Tibial artery (tissue), 4 donors: Measurements from ENCODE around the gene STXBP2.

ENCODE experiments used
- DNase-seq, 2 donors: peaks; one replicate each; pipeline ENCODE4 v3.0.0-alpha.2; 2019
- H3K27ac ChIP-seq, 2 donors: fragments of 200-600 bp; sonication (generic) in 1 of 2; 1 replicate in 1 of 2; 2 replicates in 1 of 2; pipeline ENCODE4 v1.5.1; 2018 to 2019; ENCODE audit warnings: mild to moderate bottlenecking in 1 of 2
- H3K27me3 ChIP-seq, 2 donors: fragments of 200-600 bp; sonication (generic) in 1 of 2; one replicate each; pipeline versions ENCODE4 v1.5.1 to v1.6.0; 2016 to 2019
- H3K36me3 ChIP-seq, 3 donors: fragments of 200-600 bp; sonication (generic) in 2 of 3; one replicate each; pipeline ENCODE4 v1.5.1; 2016 to 2019; ENCODE audit warnings: mild to moderate bottlenecking in 2 of 3
- H3K4me1 ChIP-seq, 4 donors: fragments of 200-600 bp; sonication (generic) in 2 of 4; 1 replicate in 3 of 4; 2 replicates in 1 of 4; pipeline ENCODE4 v1.5.1; 2016 to 2019
- H3K4me3 ChIP-seq, 2 donors: fragments of 200-600 bp; sonication (generic) in 1 of 2; 1 replicate in 1 of 2; 2 replicates in 1 of 2; pipeline ENCODE4 v1.5.1; 2018 to 2019; ENCODE audit warnings: mild to moderate bottlenecking in 2 of 2
- H3K9me3 ChIP-seq, 3 donors: fragments of 200-600 bp; sonication (generic) in 1 of 3; one replicate each; pipeline ENCODE4 v1.5.1; 2016 to 2019
- CTCF ChIP-seq, 2 experiments: fragments of 200-600 bp in 1 of 2; fragments of 450-650 bp in 1 of 2; IDR thresholded peaks; one replicate each; pipeline ENCODE4 v1.5.1; 2017 to 2019; ENCODE audit warnings: antibody characterized with exemption in 2 of 2, mild to moderate bottlenecking in 1 of 2, moderate library complexity in 1 of 2
- intact Hi-C: fragments of 100-400 bp; cut with DNase I; formaldehyde crosslinking; loops from one replicate; pipeline ENCODE4 v1.15.0; 2023; ENCODE audit warnings: low total_unique reads

STXBP2 gene

DNA sequence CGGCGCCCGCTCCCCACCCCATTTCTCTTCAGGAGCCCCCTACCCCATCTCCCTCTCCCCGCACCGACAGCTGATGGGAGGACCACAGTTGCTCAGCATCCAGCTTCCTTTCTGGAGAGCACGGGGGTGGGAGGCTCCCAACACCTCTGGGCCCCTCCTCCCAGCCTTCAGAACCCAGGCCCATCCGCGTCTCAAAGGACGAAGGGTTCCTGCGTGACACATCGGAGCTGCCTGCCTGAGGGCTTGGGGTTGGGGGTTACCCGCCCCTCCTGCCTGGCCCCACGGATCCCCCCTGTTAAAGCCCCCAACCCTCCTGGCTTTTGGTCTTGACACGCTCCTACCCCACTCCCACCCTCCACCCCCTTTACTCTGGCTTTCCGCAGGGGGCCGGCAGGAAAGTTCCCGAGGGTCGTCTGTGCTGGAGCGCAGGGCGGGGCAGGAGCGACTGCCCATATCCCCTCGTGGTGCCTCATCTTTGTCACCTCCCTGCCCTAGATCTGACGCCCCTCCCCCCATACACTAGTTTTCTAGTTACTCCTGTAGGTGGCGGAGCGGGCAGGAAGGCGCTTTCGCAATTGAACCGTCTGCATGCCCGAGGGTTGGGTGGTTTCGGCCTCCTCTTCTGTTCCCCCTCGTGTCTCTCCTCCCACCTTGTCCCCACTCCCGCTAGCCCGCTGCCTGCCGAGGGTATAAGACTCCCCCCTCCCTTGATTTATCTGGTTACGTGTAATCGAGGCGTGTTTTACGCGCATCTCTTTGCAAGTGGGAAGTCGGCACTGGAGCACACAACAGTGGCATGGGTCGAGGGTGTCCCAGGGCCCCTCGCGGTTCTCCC, 44.6 kb downstream of the STXBP2 start:
- peak overlapping the region; percentile 79 to 100 for H3K4me3 ChIP-seq
- peaks cover 0 to 20% (median 11%) of the 10 kb centered on the region in 4 donors for H3K4me1 ChIP-seq
- H3K27ac ChIP-seq, result peak overlapping the region; percentile 77 to 88
- peak; percentile 85 to 86 for DNase-seq
- H3K27me3 ChIP-seq, result peaks cover 0 to 33% of the 10 kb centered on the region in 2 donors
- H3K9me3 ChIP-seq, result no peaks in the 10 kb centered on the region
- peaks cover 20 to 29% (median 24%) of the 10 kb centered on the region in 3 donors for H3K36me3 ChIP-seq
- intact Hi-C loops, result loop anchor here (5.0 to 10.0 kb wide), 2 partner anchors 117 to 584 kb away; no protein-coding TSS in a partner anchor
- TF ChIP-seq CTCF (IDR thresholded peaks at IDR 0.05), result peak; percentile 35 to 36

- no peak for DNase-seq
- no peak for TF ChIP-seq CTCF (IDR thresholded peaks at IDR 0.05)
- Histone ChIP-seq H3K9me3 (no peaks in the 10 kb centered on the region), H3K4me3 (peak overlapping the region; percentile 79 to 100), H3K27ac (no peak overlapping the region), H3K27me3 (peaks cover 0 to 27% of the 10 kb centered on the region in 2 donors), H3K36me3 (peaks cover 20 to 29% (median 24%) of the 10 kb centered on the region in 3 donors), H3K4me1 (peaks cover 0 to 20% (median 11%) of the 10 kb centered on the region in 4 donors)
- intact Hi-C loops, result loop anchor here (5.0 to 10.0 kb wide), 2 partner anchors 118 to 585 kb away; no protein-coding TSS in a partner anchor
Measured at GRCh38 chr19:7682175-7682855, 45.4 kb downstream of the STXBP2 start.

DNA sequence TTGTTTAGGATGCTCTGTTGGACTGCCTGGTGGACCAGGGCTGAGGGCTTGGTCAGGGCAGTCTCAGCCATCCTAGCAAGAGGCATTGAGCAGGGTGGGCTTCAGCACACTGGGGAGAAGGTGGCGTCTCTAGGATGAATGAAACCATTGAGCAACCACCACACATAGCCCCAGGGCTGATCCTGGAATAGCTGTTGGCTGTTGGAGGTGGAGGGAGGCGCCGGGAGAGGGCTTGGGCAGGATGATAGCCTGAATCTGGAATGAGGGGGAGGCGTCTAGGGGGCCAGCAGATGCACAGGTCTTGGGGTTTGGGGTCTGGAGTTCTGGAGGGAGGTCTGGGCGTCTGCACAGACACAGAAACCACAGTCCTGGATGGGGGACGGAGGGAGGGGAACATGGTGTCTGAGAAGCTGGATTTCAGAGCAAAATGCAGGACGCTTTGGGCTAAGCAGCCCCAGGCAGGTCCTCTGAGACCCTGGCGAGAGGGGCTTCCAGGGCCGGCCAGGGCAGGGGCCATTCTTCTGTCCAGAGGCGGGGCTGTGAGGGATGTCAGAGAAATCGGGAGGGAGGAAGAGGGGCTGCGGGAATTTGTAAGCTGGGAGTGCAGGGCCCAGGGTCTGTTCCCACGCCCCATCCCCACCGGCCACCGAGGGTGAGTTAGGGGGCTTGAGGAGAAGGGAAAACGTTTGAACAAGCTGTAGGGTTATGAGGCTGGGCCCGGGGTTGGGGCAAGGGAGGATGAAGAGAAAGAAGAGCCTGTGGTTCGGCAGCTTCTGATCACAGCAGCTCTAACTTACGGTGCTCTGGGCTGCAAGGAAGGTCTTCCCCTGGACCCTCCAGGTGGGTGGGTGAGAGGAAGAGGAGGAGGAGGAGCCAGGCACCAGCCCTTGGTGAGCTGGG, 48.9 kb downstream of the STXBP2 start:
- Histone ChIP-seq H3K4me1 (peaks cover 0 to 17% (median 8%) of the 10 kb centered on the region in 4 donors), H3K27ac (no peak overlapping the region), H3K4me3 (no peak overlapping the region), H3K9me3 (no peaks in the 10 kb centered on the region), H3K36me3 (peaks cover 20 to 29% (median 24%) of the 10 kb centered on the region in 3 donors), H3K27me3 (peaks cover 0 to 17% of the 10 kb centered on the region in 2 donors)
- no peak for TF ChIP-seq CTCF (IDR thresholded peaks at IDR 0.05)
- DNase-seq, result no peak
- intact Hi-C loops, result loop anchor here (10.0 kb wide), 1 partner anchor 121 kb away; no protein-coding TSS in a partner anchor

GRCh38 chr19:7687177-7687576, 50.3 kb downstream of the STXBP2 start:
- no peak for TF ChIP-seq CTCF (IDR thresholded peaks at IDR 0.05)
- Histone ChIP-seq H3K36me3 (peaks cover 20 to 28% (median 23%) of the 10 kb centered on the region in 3 donors), H3K27ac (no peak overlapping the region), H3K4me3 (no peak overlapping the region), H3K4me1 (peaks cover 0 to 6% (median 2%) of the 10 kb centered on the region in 4 donors), H3K27me3 (peaks cover 0 to 17% of the 10 kb centered on the region in 2 donors), H3K9me3 (no peaks in the 10 kb centered on the region)
- intact Hi-C loops, result loop anchor here (10.0 kb wide), 1 partner anchor 122 kb away; no protein-coding TSS in a partner anchor
- DNase-seq, result no peak

GRCh38 chr19:7689165-7689564, 52.3 kb downstream of the STXBP2 start:
- no peak overlapping the region for H3K4me3 ChIP-seq
- intact Hi-C loops, result loop anchor here (10.0 kb wide), 1 partner anchor 124 kb away; no protein-coding TSS in a partner anchor
- peaks cover 3 to 12% (median 8%) of the 10 kb centered on the region in 3 donors for H3K36me3 ChIP-seq
- H3K4me1 ChIP-seq, result no peaks in the 10 kb centered on the region
- H3K27ac ChIP-seq, result no peak overlapping the region
- H3K27me3 ChIP-seq, result peaks cover 0 to 17% of the 10 kb centered on the region in 2 donors
- TF ChIP-seq CTCF (IDR thresholded peaks at IDR 0.05), result no peak
- no peaks in the 10 kb centered on the region for H3K9me3 ChIP-seq
- DNase-seq, result no peak
